Brain pericyte (primary cell): ENCODE data around the gene PTDSS2.
A peak's percentile ranks its signal among the peaks of the same experiment; 100 is the strongest.

Source experiments
- DNase-seq: peaks from one replicate; pipeline ENCODE4 v3.0.0-alpha.2; 2012; ENCODE audit warnings: low read depth, low spot score

PTDSS2 gene

DNA sequence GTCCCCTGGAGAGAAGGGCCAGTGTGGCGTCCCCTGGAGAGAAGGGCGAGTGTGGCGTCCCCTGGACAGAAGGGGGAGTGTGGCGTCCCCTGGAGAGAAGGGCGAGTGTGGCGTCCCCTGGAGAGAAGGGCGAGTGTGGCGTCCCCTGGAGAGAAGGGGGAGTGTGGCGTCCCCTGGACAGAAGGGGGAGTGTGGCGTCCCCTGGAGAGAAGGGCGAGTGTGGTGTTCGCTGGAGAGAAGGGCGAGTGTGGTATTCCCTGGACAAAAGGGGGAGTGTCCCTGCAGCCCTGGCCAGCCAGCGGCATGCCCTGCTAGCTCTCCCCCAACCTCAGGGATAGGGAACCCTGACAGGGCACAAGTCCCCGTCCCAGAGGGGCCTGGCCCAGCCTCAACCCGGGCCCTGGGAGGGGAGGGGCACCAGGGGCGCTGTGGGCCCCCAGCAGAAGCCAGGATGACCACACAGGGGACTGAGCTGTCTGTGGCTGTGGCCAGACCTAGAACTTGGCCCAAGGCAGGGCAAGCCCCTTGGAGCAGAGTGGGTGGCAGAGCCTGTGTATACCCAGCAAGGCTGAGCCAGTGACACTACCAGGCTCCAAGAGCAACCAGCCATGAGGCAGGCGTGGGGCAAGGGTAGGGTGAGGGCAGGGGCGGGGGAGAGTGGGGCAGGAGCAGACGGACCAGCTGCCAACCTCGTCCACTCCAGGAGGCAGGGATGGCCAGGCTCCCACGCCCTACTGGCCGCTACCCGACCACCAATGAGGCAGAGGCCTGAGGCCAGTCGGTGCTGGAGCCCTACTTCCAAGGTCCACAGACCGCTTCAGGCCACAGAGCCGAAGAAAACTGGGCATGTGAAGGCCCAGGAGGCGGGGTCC is 81.1 kb downstream of the PTDSS2 start:
- DNase-seq: no peak

DNA sequence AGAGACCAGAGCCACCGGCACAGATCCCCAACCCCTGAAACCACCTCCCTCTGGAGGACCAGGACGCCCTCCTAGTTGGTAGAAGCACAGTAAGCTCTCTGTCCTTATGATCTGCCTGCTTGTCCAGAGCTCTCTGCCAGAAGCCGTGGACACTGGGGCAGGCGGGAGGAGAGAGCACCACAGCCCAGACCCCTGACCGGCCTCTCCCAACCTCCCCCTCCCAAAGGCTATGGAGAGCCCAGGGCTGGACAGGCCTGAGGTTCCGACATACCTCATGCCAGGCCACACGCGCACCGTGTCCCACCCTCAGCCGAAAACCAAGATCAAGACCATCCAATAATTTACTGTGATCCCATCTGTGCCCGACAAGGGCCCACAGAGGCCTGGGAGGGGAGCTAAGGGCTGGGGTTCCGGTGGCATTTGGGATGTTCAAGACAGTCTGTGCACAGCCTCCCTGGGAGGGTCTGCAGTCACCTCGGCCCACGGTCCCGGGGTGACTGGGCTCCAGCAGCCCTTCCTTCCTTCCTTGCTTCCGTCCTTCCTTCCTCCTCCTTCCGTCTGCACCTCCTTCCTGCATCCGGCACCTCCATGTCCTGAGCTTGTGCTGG is 81.9 kb downstream of the PTDSS2 start:
- DNase-seq: no peak

DNA sequence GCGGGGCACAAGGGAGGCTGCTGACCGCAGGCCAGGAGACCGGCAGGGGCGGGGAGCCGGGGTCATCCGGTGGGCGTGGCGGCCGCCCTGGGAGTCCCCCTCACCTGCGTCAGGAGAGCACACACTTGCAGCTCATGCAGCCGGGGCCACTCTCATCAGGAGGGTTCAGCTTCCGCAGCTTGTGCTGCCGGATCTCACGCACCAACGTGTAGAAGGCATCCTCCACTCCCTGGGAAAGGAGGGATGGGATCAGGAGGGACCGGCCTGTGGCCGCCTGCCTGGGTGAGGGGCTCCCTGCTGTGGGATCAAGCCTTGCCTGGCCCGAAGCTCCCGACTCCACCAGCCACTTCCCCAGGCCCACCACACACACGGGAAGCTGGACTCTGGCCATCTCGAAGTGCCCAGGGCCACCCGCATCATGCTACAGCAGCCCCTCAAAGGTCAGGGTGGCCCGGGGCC is 82.5 kb downstream of the PTDSS2 start:
- no peak for DNase-seq

DNA sequence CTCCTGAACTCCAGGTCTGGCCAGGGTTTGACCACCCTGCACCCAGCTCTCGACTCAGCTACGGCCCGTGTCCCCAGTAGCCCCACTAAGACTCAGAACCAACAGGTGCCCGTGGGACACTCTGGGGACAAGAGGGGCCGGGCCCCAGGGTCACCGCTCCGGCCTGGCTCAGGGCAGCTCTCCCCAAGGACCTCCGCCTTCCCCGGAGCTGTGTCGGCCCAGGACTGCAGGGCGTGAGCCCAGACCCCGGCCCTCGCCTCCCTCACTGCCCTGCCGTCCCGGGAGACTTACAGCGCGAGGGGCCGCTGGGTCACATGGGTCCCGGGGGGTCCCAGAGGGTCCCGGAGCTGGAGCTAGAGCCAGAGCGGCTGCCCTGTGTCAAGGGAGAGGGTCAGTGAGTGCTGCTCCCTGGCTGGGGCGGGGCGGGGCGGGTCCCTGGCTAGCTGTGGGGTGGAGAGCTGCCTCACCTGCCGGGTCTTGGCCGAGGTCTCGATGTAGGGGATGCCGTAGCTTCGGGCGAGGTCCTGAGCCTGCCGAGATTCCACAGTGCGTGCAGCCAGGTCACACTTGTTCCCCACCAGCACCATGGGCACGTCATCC is 83.0 kb downstream of the PTDSS2 start:
- no peak for DNase-seq

DNA sequence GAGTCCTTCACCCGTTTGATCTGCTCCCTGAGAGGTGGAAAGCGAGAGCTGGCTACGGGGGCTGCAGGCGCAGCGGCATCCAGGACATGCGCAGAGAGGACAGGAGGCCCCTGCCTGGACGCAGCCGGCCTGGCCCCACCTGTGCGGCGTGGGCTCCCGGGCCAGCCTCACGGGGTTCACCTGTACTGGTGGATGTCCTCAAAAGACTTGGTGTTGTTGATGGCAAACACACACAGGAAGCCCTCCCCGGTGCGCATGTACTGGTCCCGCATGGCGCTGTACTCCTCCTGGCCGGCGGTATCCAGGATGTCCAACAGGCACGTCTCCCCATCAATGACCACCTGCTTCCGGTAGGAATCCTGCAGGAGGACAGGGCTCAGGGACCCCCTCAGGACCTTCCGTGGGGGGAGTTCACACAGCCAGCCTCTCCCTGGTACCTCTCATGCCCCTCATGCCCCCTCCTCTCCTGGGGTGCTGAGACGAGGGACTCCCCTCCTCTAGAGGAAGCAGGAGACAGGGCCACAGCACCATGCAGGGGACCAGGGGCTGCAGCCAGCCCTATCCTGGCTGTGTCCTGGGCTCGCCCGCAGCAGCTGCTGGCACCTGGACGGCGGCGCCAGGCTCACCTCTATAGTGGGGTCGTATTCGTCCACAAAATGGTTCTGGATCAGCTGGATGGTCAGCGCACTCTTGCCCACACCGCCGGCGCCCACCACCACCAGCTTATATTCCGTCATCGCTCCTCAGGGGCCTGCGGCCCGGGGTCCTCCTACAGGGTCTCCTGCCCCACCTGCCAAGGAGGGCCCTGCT is 83.7 kb downstream of the PTDSS2 start:
- no peak for DNase-seq

DNA sequence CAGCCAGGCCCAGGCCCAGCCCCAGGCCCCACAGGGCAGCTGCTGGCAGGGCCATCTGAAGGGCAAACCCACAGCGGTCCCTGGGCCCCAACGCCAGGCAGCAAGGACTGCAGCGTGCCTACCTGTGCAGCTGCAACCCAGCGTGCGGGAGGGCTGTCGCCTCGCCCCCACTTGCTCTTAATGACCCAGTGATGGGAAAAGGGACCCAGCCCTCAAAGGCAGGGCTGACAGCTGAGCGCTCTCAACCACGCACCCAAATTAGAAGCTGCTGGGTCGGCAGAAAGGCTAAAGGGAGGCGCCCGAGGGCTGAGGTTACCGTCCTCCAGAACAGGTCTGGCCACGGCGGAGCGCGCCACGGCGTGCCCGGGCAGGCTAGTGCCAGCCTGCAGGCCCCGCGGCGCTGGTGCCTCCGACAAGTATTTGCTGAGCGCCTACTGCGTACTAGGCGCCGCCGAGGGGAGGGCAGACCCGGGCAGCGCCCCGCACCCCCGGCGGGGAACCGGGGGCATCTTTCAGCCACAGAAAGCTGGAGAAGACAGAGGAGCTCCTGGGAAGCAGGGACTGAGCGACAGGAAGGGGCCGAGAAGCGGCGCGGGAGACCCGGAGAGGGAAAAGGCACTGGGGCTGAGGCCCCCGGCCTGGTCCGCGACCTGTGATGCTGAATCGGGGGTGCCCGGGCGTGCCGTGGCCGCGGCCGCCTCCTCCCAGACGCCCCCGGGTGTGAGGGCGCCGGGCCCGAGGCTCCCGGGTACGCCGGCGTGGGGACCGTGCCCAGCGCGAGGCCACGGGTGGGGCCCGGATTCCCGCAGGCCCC is 84.5 kb downstream of the PTDSS2 start:
- DNase-seq: no peak

DNA sequence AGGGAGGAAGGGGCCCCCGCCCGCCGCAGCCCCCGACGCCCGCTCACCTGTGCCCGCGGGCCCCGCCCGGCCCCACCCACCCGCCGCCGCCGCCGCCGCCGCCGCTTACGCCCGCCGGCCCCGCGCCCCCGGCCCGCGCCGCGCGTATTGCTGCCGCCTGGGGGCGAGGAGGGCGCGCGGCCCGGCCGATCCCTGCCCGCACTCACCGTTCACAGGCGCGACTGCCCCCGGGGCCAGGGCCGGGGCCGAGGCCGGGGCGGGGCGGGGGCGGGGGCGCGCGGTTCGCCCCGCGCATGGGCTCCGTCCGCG is 85.1 kb downstream of the PTDSS2 start:
- DNase-seq: no peak

DNA sequence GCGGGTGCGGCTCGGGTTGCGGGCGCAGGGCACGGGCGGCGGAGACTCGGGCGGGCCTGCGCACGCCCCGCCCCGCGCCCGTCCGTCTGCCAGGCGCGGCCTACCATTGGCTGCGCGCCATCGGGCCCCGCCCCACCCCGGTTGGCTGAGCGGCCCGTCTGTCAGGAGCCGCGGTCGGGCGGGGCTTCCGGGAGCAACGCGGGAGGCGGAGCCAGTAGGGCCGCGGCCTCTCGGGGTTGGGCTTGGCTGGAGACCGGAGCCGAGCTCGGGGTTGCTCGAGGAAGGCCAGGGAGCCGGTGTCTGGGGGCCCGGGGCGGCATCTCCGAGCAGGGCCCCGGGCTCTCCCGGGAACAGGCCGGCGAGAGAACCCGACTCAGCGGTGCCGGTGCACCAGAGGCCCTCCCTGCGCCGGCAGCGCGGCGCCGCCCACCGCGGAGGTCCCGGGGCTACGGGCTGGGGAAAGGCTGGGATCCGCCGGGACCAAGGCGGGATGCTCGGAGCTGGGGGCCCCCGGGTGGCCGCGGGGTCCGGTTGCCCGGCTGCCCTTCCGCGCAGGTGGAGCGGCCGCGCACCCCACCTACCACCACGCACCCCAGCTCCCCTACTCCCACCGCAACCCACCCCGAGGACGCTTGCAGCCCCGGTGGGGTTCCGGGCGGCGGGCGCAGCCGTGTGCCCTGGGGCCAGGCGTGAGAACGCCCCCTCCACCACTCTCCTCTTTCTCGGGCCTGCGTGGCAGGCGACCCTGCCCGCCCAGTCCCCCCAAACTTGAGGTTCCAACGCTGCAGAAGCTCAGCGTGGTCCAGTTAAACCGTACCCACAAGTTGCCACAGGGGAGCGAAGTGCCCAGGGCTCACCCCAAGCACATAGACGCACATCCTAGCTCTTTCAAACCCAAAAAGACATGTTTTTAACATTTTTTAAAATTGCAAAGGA is 85.7 kb downstream of the PTDSS2 start, which contains the start of gene HRAS:
HRAS (minus strand) TSS at position 58 of the 936 bp plus-strand sequence.
- peak; percentile 88 for DNase-seq

DNA sequence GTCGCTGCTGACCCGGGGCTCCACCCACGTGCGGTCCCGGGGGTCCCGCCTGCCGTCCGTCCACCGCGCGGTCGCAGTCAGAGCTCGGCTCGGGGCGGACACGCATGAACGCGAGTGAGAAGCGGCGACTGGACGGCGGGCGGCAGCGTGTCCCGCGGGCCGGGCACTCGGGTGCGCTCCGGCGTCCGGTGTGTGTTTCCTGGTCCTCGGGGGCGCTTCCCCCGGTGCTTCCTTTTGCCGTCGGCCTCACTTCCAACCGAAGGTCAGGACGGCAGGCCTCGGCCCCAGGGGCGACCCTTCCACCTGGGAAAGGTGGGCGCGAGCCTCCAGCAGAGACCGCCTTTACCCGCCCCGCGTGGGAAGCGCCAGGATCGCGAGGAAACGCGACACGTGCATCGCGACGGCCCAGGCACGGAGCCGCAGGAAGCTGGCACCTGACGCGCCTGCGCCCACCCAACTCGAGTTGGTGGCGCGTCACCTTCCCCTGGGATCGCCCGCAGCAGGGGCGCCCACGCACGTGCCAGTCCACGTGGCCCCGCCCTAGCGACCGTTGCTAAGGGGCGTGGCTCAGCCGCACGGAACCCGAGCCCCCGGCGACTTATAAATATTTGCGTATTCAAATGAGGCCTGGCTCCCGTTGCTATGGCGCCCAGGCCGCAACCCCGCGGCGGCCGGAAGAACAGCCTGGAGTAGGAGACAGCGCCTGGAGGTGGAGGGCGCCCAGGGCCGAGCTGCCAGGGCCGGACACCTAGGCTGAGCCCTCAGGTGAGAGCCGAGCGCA is 87.0 kb downstream of the PTDSS2 start, which contains the start of gene LRRC56:
LRRC56 (plus strand) TSS at position 687 of the 781 bp plus-strand sequence. CDS start 3,158 bp downstream, outside the sequence.
- DNase-seq: no peak

DNA sequence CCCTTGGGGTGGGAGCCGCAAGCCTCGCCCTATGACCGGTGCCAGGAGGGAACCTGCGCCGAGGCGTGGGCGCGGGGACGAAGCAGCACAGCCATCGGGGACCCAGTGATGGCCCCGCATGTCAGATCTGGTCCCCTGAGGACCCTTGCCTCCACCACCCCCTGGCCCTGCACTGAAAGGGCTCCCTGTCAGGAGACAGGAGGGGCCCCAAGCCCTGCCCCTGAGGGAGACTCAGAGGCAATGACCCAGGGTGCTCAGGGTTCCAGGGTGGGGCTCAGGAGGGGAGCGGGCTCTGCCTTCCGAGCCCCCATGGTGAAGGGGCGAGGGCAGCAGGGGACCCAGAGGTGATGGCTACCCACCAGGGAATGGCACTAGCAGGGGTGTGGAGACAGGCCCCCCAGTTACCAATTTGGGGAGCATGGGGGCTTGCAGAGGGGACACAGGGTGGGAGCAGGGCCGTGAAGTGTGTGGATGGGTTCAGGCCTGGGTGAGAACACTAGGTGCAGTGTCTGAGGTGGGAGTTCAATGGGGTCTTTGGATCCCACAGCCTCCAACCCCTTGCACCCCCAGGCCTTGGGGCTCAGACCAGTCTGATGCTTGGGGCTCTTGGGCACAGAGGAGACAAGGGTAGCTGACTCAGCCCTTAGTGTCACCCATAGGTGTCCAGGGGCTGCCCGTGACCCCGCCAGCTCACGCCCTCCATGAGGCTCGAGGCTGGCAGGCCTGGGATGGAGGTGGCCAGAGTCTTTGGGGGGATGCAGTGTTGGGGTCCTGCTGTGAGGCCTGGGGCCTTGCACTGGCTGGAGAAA is 87.7 kb downstream of the PTDSS2 start:
- DNase-seq: no peak

DNA sequence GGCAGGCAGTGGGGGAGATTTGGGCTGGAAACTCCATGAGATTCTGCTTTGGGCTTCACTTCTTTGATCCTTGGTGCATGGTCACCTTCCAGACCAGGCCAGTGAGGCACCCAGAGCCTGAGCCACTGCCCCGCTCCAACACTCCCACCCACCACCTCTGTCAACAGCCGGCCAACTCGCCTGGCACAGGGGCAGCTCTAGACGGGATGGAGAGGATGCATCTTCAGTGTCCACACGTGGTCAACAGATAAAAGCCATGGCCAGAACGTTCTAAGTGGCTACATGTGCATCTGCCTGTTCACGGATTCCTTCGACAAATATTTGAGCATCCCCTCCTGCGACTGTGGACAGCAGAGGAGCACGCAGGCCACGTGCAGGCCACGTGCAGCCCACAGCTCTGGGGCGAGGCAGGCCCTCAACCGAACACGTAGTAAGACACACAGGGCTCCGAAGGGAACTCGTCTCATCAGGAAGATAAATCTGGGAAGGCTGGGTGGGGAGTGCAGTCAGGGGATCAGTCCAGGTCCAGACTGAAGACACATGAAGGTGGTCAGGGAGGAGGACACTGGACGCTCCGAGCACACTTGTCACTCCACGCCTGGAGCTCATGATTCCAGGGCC is 88.5 kb downstream of the PTDSS2 start:
- DNase-seq: no peak

DNA sequence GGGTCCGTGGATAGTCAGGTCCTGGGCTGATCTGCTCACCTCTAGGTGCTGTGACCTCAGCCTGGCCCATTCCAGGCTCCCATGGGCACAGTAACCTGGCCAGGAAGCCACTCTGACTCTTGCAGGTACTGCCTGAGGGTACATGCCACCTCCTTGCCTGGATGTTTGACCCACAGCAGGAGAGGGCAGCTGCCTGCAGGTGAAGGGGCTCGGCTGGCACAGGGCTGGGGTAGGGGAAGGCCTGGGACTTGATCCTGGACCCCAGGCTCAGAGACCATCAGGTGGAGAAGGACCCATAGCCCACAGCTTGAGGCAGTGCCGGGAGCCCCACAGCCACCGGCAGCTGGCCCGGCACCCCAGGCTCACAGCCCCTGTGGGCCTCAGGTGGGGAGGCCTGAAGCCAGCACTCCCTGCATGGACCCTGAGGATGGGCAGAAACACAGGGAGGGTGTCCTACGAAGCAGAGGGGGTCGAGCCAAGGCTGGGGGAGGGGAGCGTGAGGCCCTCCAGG is 89.9 kb downstream of the PTDSS2 start:
- no peak for DNase-seq
